GM23248 (cell line): ENCODE data around the gene AGXT.

Experiments
- EZH2 ChIP-seq: fragments of 200-600 bp; sonication (generic); IDR thresholded peaks from 2 replicates; pipeline ENCODE4 v1.6.1; 2018; ENCODE audit warnings: antibody characterized with exemption, mild to moderate bottlenecking; ENCODE audit not compliant: insufficient read depth, poor library complexity, severe bottlenecking
- EZH2phosphoT487 ChIP-seq: fragments of 200-600 bp; sonication (generic); IDR thresholded peaks from 2 replicates; pipeline ENCODE4 v1.6.1; 2018; ENCODE audit warnings: antibody characterized with exemption, moderate library complexity, mild to moderate bottlenecking, low read depth; ENCODE audit not compliant: insufficient read depth

DNA sequence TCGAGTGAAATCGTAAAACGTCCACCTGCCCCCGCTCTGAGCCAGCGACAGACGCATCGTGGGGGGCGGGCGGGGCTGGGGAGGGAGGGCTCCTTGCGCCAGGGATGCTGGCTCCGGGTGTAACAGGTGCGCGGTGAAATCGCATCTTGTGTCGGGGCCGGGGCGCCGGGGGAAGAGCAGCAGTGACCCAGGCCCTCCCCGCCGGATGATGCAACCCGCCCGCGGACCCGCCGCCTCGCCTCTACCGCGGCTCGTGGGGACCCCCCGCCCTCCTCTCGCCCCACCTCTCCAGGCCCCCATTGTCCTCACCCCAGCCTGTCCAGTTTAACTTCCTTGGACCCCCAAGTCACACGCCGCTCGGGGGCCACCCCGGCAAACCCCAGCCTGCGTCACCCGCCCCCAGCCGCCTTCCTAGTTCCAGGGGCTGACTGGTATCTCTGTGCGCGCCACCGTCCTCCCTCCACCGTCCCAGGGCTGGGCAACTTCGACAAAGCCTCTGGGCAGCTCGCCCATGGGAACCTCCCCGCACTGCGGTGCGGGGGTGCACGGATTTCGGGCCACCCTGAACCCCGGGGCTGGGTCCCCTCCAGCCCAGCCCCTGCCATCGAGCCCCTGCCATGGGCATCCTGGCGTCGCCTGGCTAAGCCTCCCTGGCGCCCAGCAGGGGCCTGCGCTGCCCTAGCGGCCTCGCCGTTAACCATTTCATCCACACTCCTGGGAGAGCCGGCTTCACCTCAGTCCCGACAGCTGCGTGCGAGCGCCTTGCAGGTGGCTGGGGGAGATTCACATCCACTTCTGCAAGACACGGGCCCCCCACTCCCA is 47.8 kb upstream of the AGXT start:
- TF ChIP-seq EZH2 = peak; percentile 56
- TF ChIP-seq EZH2phosphoT487 = 0 out of 2 replicates have a peak, but pooled peaks have one; percentile 30
